DOHH2 (cell line): Measurements from ENCODE around the gene ADGRG6.

Experiments used
- H3F3A ChIP-seq: fragments of 200-600 bp; sonication (generic), shearing (Covaris generic); 2 replicates; pipeline ENCODE4 v1.6.0; 2016; ENCODE audit warnings: antibody characterized with exemption, mild to moderate bottlenecking; ENCODE audit not compliant: control insufficient read depth, insufficient read depth
- H3K27ac ChIP-seq: fragments of 200-600 bp; sonication (generic); 2 replicates; pipeline ENCODE4 v1.5.1; 2014; ENCODE audit warnings: low read depth, mild to moderate bottlenecking, low read length, moderate library complexity
- H3K27me3 ChIP-seq: fragments of 200-600 bp; sonication (generic); 2 replicates; pipeline ENCODE4 v1.6.1; 2014; ENCODE audit warnings: mild to moderate bottlenecking, low read length, mixed read lengths; ENCODE audit not compliant: control insufficient read depth
- H3K36me3 ChIP-seq: fragments of 200-600 bp; sonication (generic); 2 replicates; pipeline ENCODE4 v1.6.1; 2014; ENCODE audit warnings: mild to moderate bottlenecking, low read length, moderate library complexity, mixed read lengths; ENCODE audit not compliant: control insufficient read depth
- H3K4me1 ChIP-seq: fragments of 200-600 bp; sonication (generic); 2 replicates; pipeline ENCODE4 v1.6.1; 2014; ENCODE audit warnings: mild to moderate bottlenecking, low read length, mixed read lengths; ENCODE audit not compliant: control insufficient read depth
- H3K4me2 ChIP-seq: fragments of 200-600 bp; sonication (generic); 2 replicates; pipeline ENCODE4 v1.6.0; 2014; ENCODE audit warnings: mild to moderate bottlenecking, low read length, moderate library complexity
- H3K4me3 ChIP-seq: fragments of 200-600 bp; sonication (generic); 2 replicates; pipeline ENCODE4 v1.5.1; 2014; ENCODE audit warnings: mild to moderate bottlenecking, low read length, mixed read lengths
- H3K79me2 ChIP-seq: fragments of 200-600 bp; sonication (generic); 2 replicates; pipeline ENCODE4 v1.6.1; 2014; ENCODE audit warnings: mild to moderate bottlenecking, low read length, mixed read lengths; ENCODE audit not compliant: control insufficient read depth
- H3K9me2 ChIP-seq: fragments of 200-600 bp; sonication (generic); replicated peaks from 2 replicates; pipeline ENCODE4 v1.6.1; 2014; ENCODE audit warnings: mild to moderate bottlenecking, low read length, mixed read lengths; ENCODE audit not compliant: control insufficient read depth
- H3K9me3 ChIP-seq: fragments of 200-600 bp; sonication (generic); 2 replicates; pipeline ENCODE4 v1.6.1; 2014; ENCODE audit warnings: antibody characterized with exemption, low read length, mixed read lengths; ENCODE audit not compliant: control insufficient read depth, insufficient read depth
- H4K20me1 ChIP-seq: fragments of 200-600 bp; sonication (generic); 2 replicates; pipeline ENCODE4 v1.6.0; 2014; ENCODE audit warnings: low read depth, mild to moderate bottlenecking, antibody characterized with exemption, low read length, moderate library complexity; ENCODE audit not compliant: control insufficient read depth, insufficient read depth
- EZH2phosphoT487 ChIP-seq: fragments of 200-600 bp; sonication (generic); IDR thresholded peaks from 2 replicates; pipeline ENCODE4 v1.6.1; 2017; ENCODE audit warnings: borderline replicate concordance, mild to moderate bottlenecking, antibody characterized with exemption, low read length, moderate library complexity, mixed read lengths
- TF ChIP-seq, protein P1 (sequence below): fragments of 200-600 bp; sonication (generic); IDR thresholded peaks from one replicate; pipeline ENCODE4 v1.5.1; 2014; ENCODE audit warnings: antibody characterized with exemption, mild to moderate bottlenecking, low read depth, low read length; ENCODE audit not compliant: poor library complexity, severe bottlenecking

The ADGRG6 gene

DNA sequence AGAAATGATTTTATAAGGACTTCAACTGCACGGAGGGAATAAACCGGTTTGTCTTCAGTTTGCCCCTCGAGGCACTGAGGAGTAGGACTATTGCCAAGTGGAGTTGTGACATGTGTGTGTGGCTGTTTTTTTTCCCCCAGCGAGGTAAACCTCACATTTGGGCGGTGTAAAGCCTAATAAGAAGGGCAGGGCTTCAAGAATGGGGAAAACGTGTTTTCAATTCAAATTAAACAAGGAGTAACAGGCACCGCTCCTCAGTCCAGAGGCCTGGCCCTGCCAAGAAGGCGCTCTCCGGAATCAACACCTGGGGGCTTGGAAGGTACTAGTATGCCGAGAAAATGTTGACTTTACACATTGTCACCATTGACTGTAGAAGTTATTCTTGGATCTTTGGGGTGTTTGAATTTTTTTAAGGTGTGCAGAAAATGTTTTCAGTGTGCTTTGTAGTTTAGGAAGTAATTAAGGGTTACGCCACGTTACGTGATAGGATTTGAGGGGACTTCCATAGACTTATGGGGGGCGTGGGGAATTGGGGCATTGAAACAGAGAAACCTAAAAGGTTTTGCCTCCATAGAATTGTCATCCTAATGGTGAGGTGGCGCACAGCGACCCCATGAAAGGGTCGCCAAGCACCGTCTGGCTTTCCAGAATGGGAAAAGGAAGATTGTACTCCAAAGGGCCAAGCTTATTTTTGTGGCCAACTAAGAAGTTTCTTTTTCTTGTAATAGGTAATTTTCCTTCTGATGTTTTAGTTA lies 791 bp downstream of the ADGRG6 start:
- no peaks in the 10 kb centered on the region for H3K9me3 ChIP-seq
- H3K27ac ChIP-seq: no peak overlapping the region

GRCh38 chr6:142303176-142303533 lies 1.3 kb downstream of the ADGRG6 start:
- no peaks in the 10 kb centered on the region for H3F3A ChIP-seq
- H3K4me2 ChIP-seq: no peak overlapping the region
- H3K79me2 ChIP-seq: no peaks in the 10 kb centered on the region

More for the DNA sequence above, 791 bp downstream of the ADGRG6 start:
- H3K4me3 ChIP-seq: no peak overlapping the region
- no peaks in the 10 kb centered on the region for H4K20me1 ChIP-seq
- H3K27me3 ChIP-seq: no peaks in the 10 kb centered on the region
- no peak overlapping the region for H3K4me2 ChIP-seq
- no peak for TF ChIP-seq EZH2phosphoT487
- TF ChIP-seq, protein P1, sequence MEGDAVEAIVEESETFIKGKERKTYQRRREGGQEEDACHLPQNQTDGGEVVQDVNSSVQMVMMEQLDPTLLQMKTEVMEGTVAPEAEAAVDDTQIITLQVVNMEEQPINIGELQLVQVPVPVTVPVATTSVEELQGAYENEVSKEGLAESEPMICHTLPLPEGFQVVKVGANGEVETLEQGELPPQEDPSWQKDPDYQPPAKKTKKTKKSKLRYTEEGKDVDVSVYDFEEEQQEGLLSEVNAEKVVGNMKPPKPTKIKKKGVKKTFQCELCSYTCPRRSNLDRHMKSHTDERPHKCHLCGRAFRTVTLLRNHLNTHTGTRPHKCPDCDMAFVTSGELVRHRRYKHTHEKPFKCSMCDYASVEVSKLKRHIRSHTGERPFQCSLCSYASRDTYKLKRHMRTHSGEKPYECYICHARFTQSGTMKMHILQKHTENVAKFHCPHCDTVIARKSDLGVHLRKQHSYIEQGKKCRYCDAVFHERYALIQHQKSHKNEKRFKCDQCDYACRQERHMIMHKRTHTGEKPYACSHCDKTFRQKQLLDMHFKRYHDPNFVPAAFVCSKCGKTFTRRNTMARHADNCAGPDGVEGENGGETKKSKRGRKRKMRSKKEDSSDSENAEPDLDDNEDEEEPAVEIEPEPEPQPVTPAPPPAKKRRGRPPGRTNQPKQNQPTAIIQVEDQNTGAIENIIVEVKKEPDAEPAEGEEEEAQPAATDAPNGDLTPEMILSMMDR: no peak
- no peaks in the 10 kb centered on the region for H3F3A ChIP-seq
- no peaks in the 10 kb centered on the region for H3K79me2 ChIP-seq
- H3K4me1 ChIP-seq: no peaks in the 10 kb centered on the region
- H3K9me2 ChIP-seq: no peaks in the 10 kb centered on the region
- no peaks in the 10 kb centered on the region for H3K36me3 ChIP-seq

GRCh38 chr6:142304241-142304640 lies 2.4 kb downstream of the ADGRG6 start:
- Histone ChIP-seq H4K20me1 (no peaks in the 10 kb centered on the region), H3K36me3 (no peaks in the 10 kb centered on the region), H3K9me3 (no peaks in the 10 kb centered on the region), H3K4me2 (no peak overlapping the region), H3K4me1 (no peaks in the 10 kb centered on the region), H3K27ac (no peak overlapping the region), H3K4me3 (no peak overlapping the region), H3K9me2 (no peaks in the 10 kb centered on the region), H3K27me3 (no peaks in the 10 kb centered on the region), H3F3A (no peaks in the 10 kb centered on the region), H3K79me2 (no peaks in the 10 kb centered on the region)
- no peak for TF ChIP-seq EZH2phosphoT487
- TF ChIP-seq, protein P1: no peak

More at GRCh38 chr6:142303176-142303533, 1.3 kb downstream of the ADGRG6 start:
- no peaks in the 10 kb centered on the region for H3K9me3 ChIP-seq
- no peaks in the 10 kb centered on the region for H3K27me3 ChIP-seq
- no peaks in the 10 kb centered on the region for H3K4me1 ChIP-seq
- no peak overlapping the region for H3K27ac ChIP-seq
- no peaks in the 10 kb centered on the region for H3K36me3 ChIP-seq
- no peaks in the 10 kb centered on the region for H3K9me2 ChIP-seq
- H4K20me1 ChIP-seq: no peaks in the 10 kb centered on the region
- H3K4me3 ChIP-seq: no peak overlapping the region
- TF ChIP-seq, protein P1: no peak
- TF ChIP-seq EZH2phosphoT487: no peak
